KMS-11 (cell line): ENCODE data around the gene MINDY1.

Experiments used
- H2AFZ ChIP-seq: fragments of 200-600 bp; sonication (generic); 2 replicates; pipeline ENCODE4 v1.6.1; 2016; ENCODE audit warnings: antibody characterized with exemption, mixed run types, low read depth
- H3K27ac ChIP-seq: fragments of 200-600 bp; sonication (generic); 2 replicates; pipeline ENCODE4 v1.6.1; 2016; ENCODE audit warnings: mild to moderate bottlenecking, mixed run types
- H3K27me3 ChIP-seq: fragments of 200-600 bp; sonication (generic); 2 replicates; pipeline ENCODE4 v1.6.1; 2017; ENCODE audit warnings: mild to moderate bottlenecking, low read depth, mixed run types, moderate library complexity; ENCODE audit not compliant: insufficient read depth
- H3K36me3 ChIP-seq: fragments of 200-600 bp; sonication (generic); 2 replicates; pipeline ENCODE4 v1.6.1; 2017; ENCODE audit warnings: mild to moderate bottlenecking, mixed run types; ENCODE audit not compliant: insufficient read depth
- H3K4me1 ChIP-seq: fragments of 200-600 bp; sonication (generic); 2 replicates; pipeline ENCODE4 v1.6.1; 2016; ENCODE audit warnings: mild to moderate bottlenecking, low read depth, mixed run types; ENCODE audit not compliant: poor library complexity, severe bottlenecking
- H3K4me2 ChIP-seq: fragments of 200-600 bp; sonication (generic); 2 replicates; pipeline ENCODE4 v1.7.0; 2016; ENCODE audit warnings: mild to moderate bottlenecking, mixed run types
- H3K4me3 ChIP-seq: fragments of 200-600 bp; sonication (generic); IDR thresholded peaks from 2 replicates; pipeline ENCODE4 v1.6.1; 2017; ENCODE audit warnings: low read depth, low read length, mixed read lengths; ENCODE audit not compliant: insufficient read depth
- H3K79me2 ChIP-seq: fragments of 200-600 bp; sonication (generic); 2 replicates; pipeline ENCODE4 v1.6.1; 2016; ENCODE audit warnings: low read depth, mixed run types; ENCODE audit not compliant: insufficient read depth
- H3K9ac ChIP-seq: fragments of 200-600 bp; sonication (generic); 2 replicates; pipeline ENCODE4 v1.6.1; 2016; ENCODE audit warnings: mild to moderate bottlenecking, mixed run types
- H4K20me1 ChIP-seq: fragments of 200-600 bp; sonication (generic); 2 replicates; pipeline ENCODE4 v1.6.1; 2016; ENCODE audit warnings: mild to moderate bottlenecking, mixed run types; ENCODE audit not compliant: insufficient read depth
- CTCF ChIP-seq: fragments of 200-600 bp; sonication (generic); conservative IDR thresholded peaks from 2 replicates; pipeline ENCODE4 v1.6.1; 2017; ENCODE audit warnings: low read depth, mild to moderate bottlenecking, antibody characterized with exemption, low read length, moderate library complexity, mixed read lengths

The MINDY1 gene

DNA sequence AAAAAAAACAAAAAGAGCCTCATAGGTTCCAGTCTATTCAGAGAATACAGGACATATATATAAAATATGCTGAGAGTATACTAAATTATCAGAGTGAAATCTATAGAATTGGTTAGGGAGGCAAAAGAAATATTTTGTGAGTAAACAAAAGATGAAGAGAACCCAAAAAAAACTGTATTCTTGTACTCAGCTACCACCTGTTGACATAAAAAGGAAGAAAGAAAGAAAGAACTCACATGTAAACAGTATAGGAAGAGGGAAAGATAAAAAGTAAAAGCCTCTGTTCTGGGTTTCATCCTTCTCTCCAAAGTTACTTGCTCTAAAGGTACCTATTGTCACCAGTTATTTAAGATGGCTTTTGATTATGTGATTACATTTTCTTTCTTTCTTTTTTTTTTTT, 19.8 kb upstream of the MINDY1 start:
- H3K27ac ChIP-seq = no peak overlapping the region
- H3K79me2 ChIP-seq = no peaks in the 10 kb centered on the region
- H2AFZ ChIP-seq = no peak overlapping the region
- H3K9ac ChIP-seq = no peak overlapping the region
- H3K4me1 ChIP-seq = no peaks in the 10 kb centered on the region
- TF ChIP-seq CTCF = no peak
- H3K36me3 ChIP-seq = no peaks in the 10 kb centered on the region
- no peaks in the 10 kb centered on the region for H4K20me1 ChIP-seq
- H3K4me3 ChIP-seq = no peak overlapping the region
- no peaks in the 10 kb centered on the region for H3K27me3 ChIP-seq
- no peak overlapping the region for H3K4me2 ChIP-seq

- no peaks in the 10 kb centered on the region for H3K36me3 ChIP-seq
- H3K27me3 ChIP-seq = no peaks in the 10 kb centered on the region
- H3K4me2 ChIP-seq = no peak overlapping the region
- H3K27ac ChIP-seq = no peak overlapping the region
- TF ChIP-seq CTCF = peak; percentile 99
- H4K20me1 ChIP-seq = no peaks in the 10 kb centered on the region
- H3K79me2 ChIP-seq = no peaks in the 10 kb centered on the region
- no peak overlapping the region for H2AFZ ChIP-seq
- H3K4me1 ChIP-seq = no peaks in the 10 kb centered on the region
- H3K4me3 ChIP-seq = no peak overlapping the region
- H3K9ac ChIP-seq = no peak overlapping the region
Measured at GRCh38 chr1:151024540-151025146, 17.9 kb upstream of the MINDY1 start.

- H3K36me3 ChIP-seq = no peaks in the 10 kb centered on the region
- TF ChIP-seq CTCF = no peak
- H2AFZ ChIP-seq = no peak overlapping the region
- H3K4me2 ChIP-seq = no peak overlapping the region
- no peaks in the 10 kb centered on the region for H3K27me3 ChIP-seq
- no peaks in the 10 kb centered on the region for H4K20me1 ChIP-seq
- no peaks in the 10 kb centered on the region for H3K79me2 ChIP-seq
- H3K27ac ChIP-seq = no peak overlapping the region
- no peak overlapping the region for H3K4me3 ChIP-seq
- H3K4me1 ChIP-seq = peaks cover 25% of the 10 kb centered on the region
- H3K9ac ChIP-seq = no peak overlapping the region
Measured at GRCh38 chr1:151013518-151013917, 6.8 kb upstream of the MINDY1 start.

DNA sequence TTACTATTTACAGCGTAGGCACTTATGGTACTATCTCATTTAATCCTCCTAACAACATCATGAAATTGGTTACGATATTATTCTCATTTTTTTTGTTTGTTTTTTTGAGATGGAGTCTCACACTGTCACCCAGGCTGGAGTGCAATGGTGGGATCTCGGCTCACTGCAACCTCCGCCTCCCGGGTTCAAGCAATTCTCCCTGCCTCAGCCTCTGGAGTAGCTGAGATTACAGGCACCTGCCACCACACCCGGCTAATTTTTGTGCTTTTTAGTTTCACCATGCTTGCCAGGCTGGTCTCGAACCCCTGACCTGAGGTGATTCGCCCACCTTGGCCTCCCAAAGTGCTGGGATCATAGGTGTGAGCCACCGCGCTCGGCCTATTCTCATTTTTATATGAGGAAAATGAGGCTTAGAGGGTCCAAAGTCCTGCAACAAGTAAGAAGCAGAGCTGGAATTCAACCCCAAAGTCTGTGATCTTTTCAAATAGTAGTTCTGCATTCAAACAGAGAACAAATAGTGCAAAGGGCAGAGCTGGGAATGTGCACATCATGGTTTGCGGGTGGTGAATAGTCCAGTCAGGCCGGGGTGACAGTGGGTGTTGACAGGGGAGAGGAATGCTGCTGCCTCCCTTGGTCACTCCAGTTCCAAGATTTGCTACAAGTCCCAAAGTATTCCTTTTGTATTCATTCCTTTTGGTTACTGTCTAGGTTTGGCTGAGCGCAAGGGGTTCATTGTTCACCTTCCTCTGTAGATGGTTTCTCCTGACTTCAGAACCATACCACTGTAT, 6.2 kb upstream of the MINDY1 start:
- Histone ChIP-seq H3K27ac (no peak overlapping the region), H3K4me3 (no peak overlapping the region), H3K79me2 (no peaks in the 10 kb centered on the region), H3K4me2 (no peak overlapping the region), H3K9ac (no peak overlapping the region), H3K27me3 (no peaks in the 10 kb centered on the region), H3K4me1 (peaks cover 27% of the 10 kb centered on the region), H2AFZ (no peak overlapping the region), H4K20me1 (no peaks in the 10 kb centered on the region), H3K36me3 (no peaks in the 10 kb centered on the region)
- TF ChIP-seq CTCF = no peak
